Measurements from ENCODE around the gene COL11A2.

- TF ChIP-seq IRF2 (CRISPR knock-in tag; IDR thresholded peaks at IDR 0.05; ENCODE audit: borderline replicate concordance, low read depth) = no peak
- no peak for TF ChIP-seq SP1 (CRISPR knock-in tag; conservative IDR thresholded peaks at IDR 0.05)
- no peak for TF ChIP-seq CTCF (IDR thresholded peaks at IDR 0.05)
These were observed 7.1 kb downstream of the COL11A2 start for GRCh38 chr6:33185190-33185589.
